RKO (cell line): ENCODE data around the gene DPP10.
A peak's percentile ranks its signal among the peaks of the same experiment; 100 is the strongest.
"Not testable (repeated sequence)": the region's sequence is repeated elsewhere in the genome, so short reads cannot be mapped to it uniquely, and the experiment has no call there.

Experiments used
- DNase-seq: peaks from one replicate; pipeline ENCODE4 v3.0.0-alpha.2; 2016; ENCODE audit warnings: low spot score

DPP10 gene

GRCh38 chr2:114968748-114969400 is 526.4 kb downstream of the DPP10 start:
- no peak for DNase-seq

DNA sequence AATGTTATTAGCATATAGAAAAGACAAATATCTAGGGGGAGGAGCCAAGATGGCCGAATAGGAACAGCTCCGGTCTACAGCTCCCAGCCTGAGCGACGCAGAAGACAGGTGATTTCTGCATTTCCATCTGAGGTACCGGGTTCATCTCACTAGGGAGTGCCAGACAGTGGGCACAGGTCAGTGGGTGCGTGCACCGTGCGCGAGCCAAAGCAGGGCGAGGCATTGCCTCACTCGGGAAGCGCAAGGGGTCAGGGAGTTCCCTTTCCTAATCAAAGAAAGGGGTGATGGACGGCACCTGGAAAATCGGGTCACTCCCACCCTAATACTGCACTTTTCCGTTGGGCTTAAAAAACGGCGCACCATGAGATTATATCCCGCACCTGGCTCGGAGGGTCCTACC is 561.9 kb downstream of the DPP10 start:
- DNase-seq: not testable (repeated sequence)

- DNase-seq: no peak
These were observed 569.3 kb downstream of the DPP10 start for GRCh38 chr2:115011721-115012120.

GRCh38 chr2:115022013-115022412 is 579.6 kb downstream of the DPP10 start:
- not testable (repeated sequence) for DNase-seq

GRCh38 chr2:115034801-115035200 is 592.4 kb downstream of the DPP10 start:
- DNase-seq: no peak

DNA sequence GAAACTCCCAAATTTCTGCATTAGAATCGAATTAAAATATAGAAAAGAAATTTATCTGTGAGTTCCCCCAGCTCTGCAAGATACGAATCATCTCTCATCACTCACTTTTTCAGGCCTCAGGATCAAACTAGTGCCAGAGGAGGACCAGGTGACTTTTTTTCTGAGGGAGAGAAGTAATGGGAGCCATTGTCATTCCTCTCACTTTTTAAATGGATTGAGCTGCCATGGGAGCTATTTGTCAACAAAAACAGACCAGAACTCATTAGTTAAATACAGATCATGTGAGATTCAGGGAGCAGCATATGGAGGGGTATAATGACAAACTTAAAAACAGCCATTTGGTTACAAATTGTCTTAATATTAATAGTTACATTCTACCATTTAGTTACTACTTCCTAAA is 594.4 kb downstream of the DPP10 start:
- DNase-seq: no peak

DNA sequence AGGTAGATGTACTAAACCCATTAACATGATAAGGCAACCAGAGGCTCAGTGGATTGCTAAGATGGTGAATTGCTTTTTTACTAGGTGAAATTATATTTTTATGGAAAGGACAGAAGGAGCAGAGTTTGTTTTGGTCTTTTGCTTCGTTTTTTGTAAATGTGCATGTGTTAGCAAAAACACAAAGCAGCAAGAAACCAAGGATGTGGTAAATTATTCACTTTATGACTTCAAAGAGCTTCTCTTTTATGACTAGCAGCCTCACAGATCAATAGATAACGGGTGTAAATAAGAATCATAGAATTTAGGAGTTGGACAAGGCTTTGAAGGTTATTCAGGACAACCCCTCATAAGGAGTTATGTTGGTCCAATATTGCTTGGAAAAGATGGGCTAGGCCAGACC is 615.0 kb downstream of the DPP10 start:
- no peak for DNase-seq

GRCh38 chr2:115070002-115070401 is 627.6 kb downstream of the DPP10 start:
- DNase-seq: no peak

DNA sequence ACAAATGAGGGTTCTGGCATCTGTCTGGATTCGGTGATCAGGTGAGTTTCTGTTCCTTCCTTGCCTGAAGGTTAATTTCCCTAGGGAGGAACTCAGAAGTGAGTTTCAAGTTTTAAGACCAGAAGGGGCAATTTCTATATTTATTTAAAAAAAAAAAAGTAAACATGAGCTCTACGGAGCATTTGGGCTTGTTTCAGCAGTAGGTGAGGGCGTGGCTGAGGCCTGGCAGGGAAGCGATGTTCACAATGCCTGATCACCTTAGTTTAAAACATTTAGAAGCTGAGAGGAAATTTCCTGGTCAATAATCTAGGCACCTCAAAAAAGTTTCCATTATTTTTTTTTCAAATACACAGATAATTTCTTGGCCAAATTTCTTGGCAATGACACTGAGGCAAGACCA is 629.1 kb downstream of the DPP10 start:
- no peak for DNase-seq

DNA sequence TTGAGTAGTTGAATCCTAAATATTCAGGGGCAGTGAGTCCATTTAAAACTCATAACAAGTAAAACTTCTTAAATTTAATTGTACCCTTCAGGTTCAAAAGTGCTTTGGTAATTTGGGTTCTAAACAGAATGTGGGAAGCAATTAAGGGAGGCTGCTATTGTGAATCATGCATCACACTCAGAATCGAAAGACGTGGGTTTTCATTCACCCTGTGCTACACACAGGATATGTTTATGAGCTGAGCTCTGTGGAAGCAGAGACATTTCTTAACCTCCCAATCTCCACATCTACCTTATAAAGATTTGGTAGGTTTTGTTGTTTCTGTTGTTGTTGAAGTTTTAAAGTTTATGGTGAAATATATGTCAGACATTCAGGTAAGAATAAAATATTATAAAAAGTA is 633.4 kb downstream of the DPP10 start:
- DNase-seq: no peak

DNA sequence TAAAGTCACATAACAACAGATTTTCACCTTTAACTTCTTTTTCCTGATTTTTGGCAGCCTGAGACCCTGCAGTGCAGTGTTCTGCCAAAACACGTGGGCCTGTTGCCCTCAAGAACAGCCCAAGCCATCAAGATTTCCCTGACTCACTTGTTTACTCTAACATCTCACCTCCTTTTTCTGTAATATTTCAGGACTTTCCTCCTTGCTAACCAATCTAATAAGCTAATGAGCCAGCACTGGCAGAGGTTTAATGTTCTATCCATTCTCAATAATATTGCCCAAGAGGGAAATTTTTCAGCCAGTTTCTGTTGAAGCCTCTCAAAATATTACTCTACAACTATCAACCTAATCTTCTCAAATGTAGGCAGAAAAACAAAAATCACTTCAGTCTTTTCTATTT is 635.2 kb downstream of the DPP10 start:
- no peak for DNase-seq

DNA sequence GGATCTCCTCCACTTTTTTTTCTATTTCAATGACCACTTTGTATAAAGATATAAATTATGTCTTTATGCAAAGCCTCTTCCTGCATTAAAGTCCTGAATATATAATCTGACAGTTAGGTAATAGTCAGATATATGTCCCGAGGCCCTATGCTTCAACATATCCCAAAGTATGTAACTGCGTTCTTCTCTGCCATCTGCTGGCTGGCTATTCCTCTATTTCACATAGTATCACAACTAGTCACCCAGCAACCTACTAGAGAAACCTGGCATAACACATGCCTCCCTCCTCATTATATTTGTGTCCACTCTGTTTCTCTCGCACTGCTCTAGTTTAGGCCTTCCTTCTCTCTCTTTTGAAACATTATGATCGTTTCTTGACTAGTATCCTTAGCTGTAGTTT is 640.8 kb downstream of the DPP10 start:
- DNase-seq: peak; percentile 45

DNA sequence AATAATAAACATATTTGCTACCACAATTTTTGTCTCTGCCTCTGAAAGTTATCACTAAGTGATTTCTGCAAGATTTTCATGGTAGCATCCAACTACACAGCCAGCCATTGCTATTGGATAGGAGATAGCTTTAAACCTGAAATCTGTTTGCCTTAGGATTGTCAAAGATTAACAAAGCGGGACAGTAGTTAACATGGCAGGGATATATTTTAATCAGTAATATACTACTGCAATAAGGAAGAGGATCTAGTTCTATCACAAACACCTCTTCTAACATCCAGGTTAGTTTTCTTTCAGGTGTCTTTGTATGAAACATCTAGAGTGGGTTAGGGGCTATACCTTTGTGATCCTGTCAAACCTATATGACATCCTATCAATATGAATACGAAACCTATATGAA is 641.3 kb downstream of the DPP10 start:
- no peak for DNase-seq

DNA sequence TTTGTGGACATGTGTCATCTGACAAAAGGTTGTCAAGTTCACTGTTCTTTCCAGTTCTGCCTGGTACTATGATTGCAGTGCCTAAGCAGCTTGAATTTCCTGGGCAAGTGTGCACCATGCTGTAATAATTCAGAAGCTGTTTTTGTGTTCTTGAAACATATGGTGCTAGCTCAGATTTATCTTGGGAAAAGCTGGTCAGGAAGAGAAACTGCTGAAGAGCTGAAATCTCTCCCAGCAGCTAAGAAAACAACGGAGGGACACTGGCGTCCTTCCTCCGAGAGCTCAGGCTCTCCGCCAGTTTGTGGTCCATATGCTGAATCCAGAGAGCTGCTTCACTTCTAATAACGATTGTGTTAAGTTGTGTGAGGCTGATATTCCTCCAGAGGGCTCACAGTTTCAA is 642.0 kb downstream of the DPP10 start:
- DNase-seq: no peak

DNA sequence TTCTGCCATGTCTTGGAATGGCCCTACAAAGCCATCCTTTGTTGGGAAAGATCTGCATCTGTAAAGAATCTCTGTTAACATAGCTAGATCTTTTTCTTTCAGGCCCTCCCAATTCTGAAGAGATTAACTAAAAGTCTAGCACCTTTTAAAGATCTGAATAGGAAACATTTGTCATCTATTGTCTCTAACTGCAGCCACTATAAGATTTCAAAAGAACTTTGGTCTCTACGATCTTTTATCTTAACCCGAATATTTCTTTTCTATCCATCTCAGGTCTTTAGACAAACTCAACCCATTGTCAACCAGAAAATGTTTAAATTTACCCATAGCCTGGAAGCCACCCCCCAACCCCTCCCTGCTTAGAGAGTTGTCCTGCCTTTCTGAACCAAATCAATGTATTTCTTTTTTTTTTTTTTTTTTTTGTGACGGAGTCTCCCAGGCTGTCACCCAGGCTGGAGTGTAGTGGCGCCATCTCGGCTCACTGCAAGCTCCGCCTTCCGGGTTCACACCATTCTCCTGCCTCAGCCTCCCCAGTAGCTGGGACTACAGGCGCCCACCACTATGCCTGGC is 643.7 kb downstream of the DPP10 start:
- not testable (repeated sequence) for DNase-seq

GRCh38 chr2:115094441-115094840 is 652.0 kb downstream of the DPP10 start:
- no peak for DNase-seq

GRCh38 chr2:115105966-115106365 is 663.5 kb downstream of the DPP10 start:
- no peak for DNase-seq

DNA sequence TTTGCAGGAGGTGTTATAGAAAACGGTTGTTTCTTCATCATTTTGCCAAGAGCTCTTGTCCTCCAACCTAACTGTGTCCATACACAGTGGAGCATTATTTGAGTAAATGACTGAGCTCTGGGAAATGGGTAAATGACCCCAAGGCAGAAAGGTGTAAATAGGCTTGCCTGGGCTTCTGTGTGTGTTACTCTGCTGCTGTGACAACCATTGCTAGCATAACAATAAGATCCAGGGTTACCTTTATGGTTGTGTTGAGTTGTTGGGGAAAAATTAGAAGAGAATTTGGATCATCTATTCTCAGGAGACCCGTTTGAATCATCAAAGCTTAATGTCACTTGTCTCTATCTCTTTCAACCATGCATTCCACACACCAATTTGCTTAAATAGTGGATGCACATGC is 672.7 kb downstream of the DPP10 start:
- no peak for DNase-seq

DNA sequence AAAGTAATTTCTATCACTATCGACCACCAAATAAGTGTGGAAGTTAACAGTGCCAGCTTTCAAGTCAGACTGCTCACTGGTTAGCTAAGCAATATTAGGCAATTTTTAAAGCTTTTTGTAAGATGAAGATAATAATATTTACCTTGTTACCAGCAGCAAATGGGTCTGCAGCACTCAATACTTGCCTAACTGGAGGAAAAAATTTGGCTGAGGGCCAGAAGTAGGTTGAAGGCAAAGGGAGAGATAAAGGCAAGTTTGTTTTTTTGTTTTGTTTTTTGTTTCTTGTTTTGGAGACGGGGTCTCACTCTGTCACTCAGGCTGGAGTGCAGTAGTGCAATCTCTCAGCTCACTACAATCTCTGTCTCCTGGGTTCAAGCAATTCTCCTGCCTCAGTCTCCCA is 675.9 kb downstream of the DPP10 start:
- no peak for DNase-seq

- no peak for DNase-seq
These were observed 676.6 kb downstream of the DPP10 start for GRCh38 chr2:115119086-115119485.

DNA sequence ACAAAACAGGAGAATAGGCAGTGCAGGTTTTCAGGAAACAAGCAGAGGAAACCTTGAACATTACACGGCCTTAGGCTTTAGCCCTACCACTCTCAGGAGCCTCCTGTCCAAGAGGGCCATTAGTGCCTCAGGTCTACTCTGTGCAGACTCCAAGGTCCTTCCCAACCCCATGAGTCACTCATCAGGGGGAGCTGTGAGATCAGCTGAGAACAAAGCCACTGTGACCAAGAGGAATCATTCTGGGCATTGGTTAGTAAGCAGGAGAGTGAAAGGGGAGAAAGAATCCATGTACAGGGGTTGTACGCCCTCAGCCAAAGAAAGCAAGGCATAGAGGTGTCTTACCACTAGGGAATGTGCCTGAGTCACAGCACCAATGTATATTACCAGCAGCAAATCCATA is 680.3 kb downstream of the DPP10 start:
- DNase-seq: peak; percentile 4

DNA sequence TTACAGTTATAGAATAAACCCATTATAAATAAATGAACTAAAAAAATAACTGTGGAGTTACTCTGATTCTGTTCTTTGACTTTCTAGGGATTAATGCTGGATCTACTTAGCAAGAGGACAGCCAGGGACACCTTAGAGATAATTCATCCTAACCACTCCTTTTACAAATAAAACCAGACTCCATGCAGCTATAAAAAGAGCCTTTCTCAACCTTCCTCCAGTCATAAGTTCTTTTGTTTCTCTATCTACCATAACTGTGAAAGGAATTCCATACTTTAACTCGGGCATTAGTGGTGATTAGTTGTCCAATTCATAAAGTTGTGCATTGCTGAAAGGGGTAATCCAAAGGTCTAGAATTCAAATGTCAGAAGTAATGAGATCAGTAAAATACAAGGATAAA is 682.4 kb downstream of the DPP10 start:
- DNase-seq: no peak

GRCh38 chr2:115129536-115129935 is 687.1 kb downstream of the DPP10 start:
- no peak for DNase-seq

DNA sequence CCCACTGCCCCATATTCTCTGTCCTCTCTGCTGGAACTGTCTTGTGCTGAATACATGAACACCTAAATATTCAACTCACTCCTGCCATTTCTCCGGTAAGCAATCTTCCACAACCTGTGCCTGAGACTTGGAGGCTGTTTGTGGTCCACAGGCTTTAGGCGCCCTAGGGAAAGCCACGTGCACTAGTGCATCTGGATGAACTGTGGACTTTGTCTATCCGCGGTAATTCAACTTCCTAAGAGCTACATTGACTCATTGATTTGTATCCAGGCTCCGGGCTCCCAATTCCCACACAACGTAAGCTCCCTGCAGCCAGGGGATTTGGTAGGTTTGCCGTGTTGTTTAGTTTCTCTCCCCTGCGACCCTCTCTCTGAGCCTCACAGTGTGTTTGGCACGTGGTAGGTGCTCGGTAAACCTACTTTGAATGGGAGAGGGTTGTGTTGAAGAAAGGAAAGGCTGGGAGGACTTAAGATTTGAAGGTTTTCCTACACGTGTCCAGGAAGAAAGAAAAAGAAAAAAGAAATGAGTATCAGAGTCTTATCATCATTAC is 718.2 kb downstream of the DPP10 start:
- DNase-seq: no peak
